OCI-LY7 (cell line): ENCODE measurements around the gene DDHD1. TPM values are rescaled to one million over a fixed set of nuclear protein-coding genes. Genes with fewer than 3 reads are reported as not detected.

Experiments
- BruUV-seq: library from RNA; stranded (reverse); fragments of 400-500 nt; replicated peaks from 2 replicates; lab custom pipeline; 2021; lab: Mats Ljungman, UMichigan
- CTCF ChIA-PET: fragments of 300-600 bp; sonication (Branson Sonifier 250); formaldehyde crosslinking; loops from one replicate; lab custom pipeline; 2022; ENCODE audit warnings: antibody characterized with exemption; ENCODE audit not compliant: unreplicated experiment; lab: Charles Lee
- POLR2A ChIA-PET: fragments of 300-600 bp; sonication (Branson Sonifier 250); formaldehyde crosslinking; loops from one replicate; lab custom pipeline; 2022; ENCODE audit warnings: antibody characterized with exemption; lab: Charles Lee
- DNase-seq: peaks from one replicate; pipeline ENCODE4 v3.0.0-alpha.2; 2015; ENCODE audit warnings: low spot score
- H2AFZ ChIP-seq: fragments of 200-600 bp; sonication (generic), shearing (Covaris generic); 2 replicates; pipeline ENCODE4 v1.6.1; 2014; ENCODE audit warnings: mild to moderate bottlenecking, antibody characterized with exemption, low read length, moderate library complexity
- H3K27ac ChIP-seq: fragments of 200-600 bp; sonication (generic); 2 replicates; pipeline ENCODE4 v1.5.1; 2014; ENCODE audit warnings: mixed run types, low read depth, mild to moderate bottlenecking, moderate library complexity, low read length, inconsistent platforms; ENCODE audit not compliant: poor library complexity, severe bottlenecking
- H3K36me3 ChIP-seq: fragments of 200-600 bp; sonication (generic); 2 replicates; pipeline ENCODE4 v1.6.1; 2014; ENCODE audit warnings: mild to moderate bottlenecking, antibody characterized with exemption, low read length, moderate library complexity, mixed read lengths; ENCODE audit not compliant: insufficient read depth
- H3K4me1 ChIP-seq: fragments of 200-600 bp; sonication (generic); 2 replicates; pipeline ENCODE4 v1.5.1; 2014; ENCODE audit warnings: mild to moderate bottlenecking, low read length; ENCODE audit not compliant: insufficient read depth, poor library complexity, severe bottlenecking
- H3K4me2 ChIP-seq: fragments of 200-600 bp; sonication (generic); 2 replicates; pipeline ENCODE4 v1.6.1; 2014; ENCODE audit warnings: mild to moderate bottlenecking, low read length
- H3K4me3 ChIP-seq: fragments of 200-600 bp; sonication (generic); 2 replicates; pipeline ENCODE4 v1.5.1; 2014; ENCODE audit warnings: mild to moderate bottlenecking, low read depth, low read length; ENCODE audit not compliant: poor library complexity, severe bottlenecking
- H3K79me2 ChIP-seq: fragments of 200-600 bp; sonication (generic); 2 replicates; pipeline ENCODE4 v1.6.1; 2016; ENCODE audit warnings: low read depth, mild to moderate bottlenecking, low read length, moderate library complexity, mixed read lengths; ENCODE audit not compliant: insufficient read depth
- H3K9me2 ChIP-seq: fragments of 200-600 bp; sonication (generic); 2 replicates; pipeline ENCODE4 v1.6.1; 2016; ENCODE audit warnings: mild to moderate bottlenecking, low read length, mixed read lengths; ENCODE audit not compliant: insufficient read depth
- H3K9me3 ChIP-seq: fragments of 200-600 bp; sonication (generic); 2 replicates; pipeline ENCODE4 v1.6.1; 2014; ENCODE audit warnings: mild to moderate bottlenecking, mixed run types, low read length, mixed read lengths
- H4K20me1 ChIP-seq: fragments of 200-600 bp; sonication (generic); 2 replicates; pipeline ENCODE4 v1.6.1; 2014; ENCODE audit warnings: mild to moderate bottlenecking, antibody characterized with exemption, low read length, moderate library complexity, mixed read lengths; ENCODE audit not compliant: insufficient read depth
- CTCF ChIP-seq: fragments of 200-600 bp; sonication (generic); conservative IDR thresholded peaks from 2 replicates; pipeline ENCODE4 v1.5.1; 2014; ENCODE audit warnings: mild to moderate bottlenecking, antibody characterized with exemption, low read length, moderate library complexity, mixed read lengths
- EZH2phosphoT487 ChIP-seq: fragments of 200-600 bp; sonication (generic); IDR thresholded peaks from 2 replicates; pipeline ENCODE4 v1.6.1; 2018; ENCODE audit warnings: low read depth, borderline replicate concordance, mild to moderate bottlenecking, mixed run types, antibody characterized with exemption, low read length, moderate library complexity, mixed read lengths
- intact Hi-C: fragments of 100-400 bp; cut with micrococcal nuclease; formaldehyde crosslinking; loops from one replicate; pipeline ENCODE4 v1.10.0; 2022; ENCODE audit not compliant: unreplicated experiment
- total RNA-seq, 2 experiments: library from RNA; depleted of rRNA in 1 of 2; stranded (reverse); fragments of >200 nt in 1 of 2; shearing (Covaris generic) in 1 of 2; gene quantifications; 2 replicates each; pipeline ENCODE4 v1.2.3, GENCODE V29; 2014 to 2022

Gene DDHD1
- total RNA-seq, 2 experiments from 2014 or later = 28.7 to 45.2 TPM

GRCh38 chr14:53001787-53002378, 151.2 kb downstream of the DDHD1 start:
- no peak for DNase-seq
- Histone ChIP-seq H3K4me3 (no peak overlapping the region), H4K20me1 (no peaks in the 10 kb centered on the region), H3K4me1 (no peaks in the 10 kb centered on the region), H3K79me2 (no peaks in the 10 kb centered on the region), H3K9me3 (no peaks in the 10 kb centered on the region), H2AFZ (no peak overlapping the region), H3K4me2 (no peak overlapping the region), H3K36me3 (no peaks in the 10 kb centered on the region), H3K9me2 (no peaks in the 10 kb centered on the region), H3K27ac (no peak overlapping the region)
- intact Hi-C loops = no loop called here
- BruUV-seq = no TSS peak
- TF ChIP-seq CTCF = no peak
- TF ChIP-seq EZH2phosphoT487 = no peak
- CTCF ChIA-PET = no interaction called here
- POLR2A ChIA-PET = interaction anchor here (0.6 kb wide), 2 partner anchors 41 to 60 kb away, joined by 3 to 12 read pairs; no protein-coding TSS in a partner anchor

- Histone ChIP-seq H3K9me3 (no peaks in the 10 kb centered on the region), H3K4me1 (no peaks in the 10 kb centered on the region), H2AFZ (no peak overlapping the region), H3K79me2 (no peaks in the 10 kb centered on the region), H3K27ac (no peak overlapping the region), H4K20me1 (no peaks in the 10 kb centered on the region), H3K9me2 (no peaks in the 10 kb centered on the region), H3K4me3 (no peak overlapping the region), H3K4me2 (no peak overlapping the region), H3K36me3 (no peaks in the 10 kb centered on the region)
- no peak for TF ChIP-seq CTCF
- no peak for TF ChIP-seq EZH2phosphoT487
- DNase-seq = no peak
- ChIA-PET CTCF (no interaction called here), POLR2A (interaction anchor here (0.6 kb wide), 2 partner anchors 35 to 737 kb away, joined by 3 to 5 read pairs; no protein-coding TSS in a partner anchor)
- intact Hi-C loops = no loop called here
- no TSS peak for BruUV-seq
Observed at GRCh38 chr14:52998376-52999015, 154.6 kb downstream of the DDHD1 start.

GRCh38 chr14:52996493-52996892, 156.6 kb downstream of the DDHD1 start:
- POLR2A ChIA-PET = interaction anchor here (0.7 to 0.9 kb wide), 2 partner anchors 8 to 136 kb away, joined by 3 to 5 read pairs; no protein-coding TSS in a partner anchor
- Histone ChIP-seq H3K79me2 (no peaks in the 10 kb centered on the region), H3K4me3 (no peak overlapping the region), H3K4me1 (no peaks in the 10 kb centered on the region), H4K20me1 (no peaks in the 10 kb centered on the region), H3K36me3 (no peaks in the 10 kb centered on the region), H3K9me3 (no peaks in the 10 kb centered on the region), H3K9me2 (no peaks in the 10 kb centered on the region), H2AFZ (no peak overlapping the region), H3K27ac (no peak overlapping the region), H3K4me2 (no peak overlapping the region)
- TF ChIP-seq EZH2phosphoT487 = no peak
- no peak for TF ChIP-seq CTCF
- BruUV-seq = no TSS peak
- no peak for DNase-seq
- CTCF ChIA-PET = no interaction called here
- intact Hi-C loops = no loop called here
